Activated CD4-positive, CD25-positive, alpha-beta regulatory T cell treated with anti-CD3 and anti-CD28 coated beads, Interleukin-2, amount 50 U/mL, for 16 hours (primary cell): ENCODE results near the gene ST8SIA1.

ENCODE experiments used
- DNase-seq: peaks from one replicate; pipeline ENCODE4 v3.0.0-alpha.2; 2020; ENCODE audit warnings: low read depth, low spot score

Gene ST8SIA1

GRCh38 chr12:22283006-22283506, 51.5 kb downstream of the ST8SIA1 start:
- DNase-seq = no peak

- no peak for DNase-seq
Observed at GRCh38 chr12:22282283-22282682, 52.2 kb downstream of the ST8SIA1 start.

- DNase-seq = no peak
Observed at GRCh38 chr12:22276867-22277266, 57.6 kb downstream of the ST8SIA1 start.

- DNase-seq = no peak
Observed at GRCh38 chr12:22276313-22276712, 58.2 kb downstream of the ST8SIA1 start.

GRCh38 chr12:22275843-22276242, 58.7 kb downstream of the ST8SIA1 start:
- no peak for DNase-seq

- no peak for DNase-seq
Observed at GRCh38 chr12:22272335-22273151, 62.0 kb downstream of the ST8SIA1 start.

- DNase-seq = no peak
Observed at GRCh38 chr12:22271023-22271422, 63.5 kb downstream of the ST8SIA1 start.

GRCh38 chr12:22268973-22269372, 65.5 kb downstream of the ST8SIA1 start:
- DNase-seq = no peak

GRCh38 chr12:22268406-22268805, 66.1 kb downstream of the ST8SIA1 start:
- no peak for DNase-seq

GRCh38 chr12:22266101-22266500, 68.4 kb downstream of the ST8SIA1 start:
- no peak for DNase-seq

GRCh38 chr12:22264380-22264779, 70.1 kb downstream of the ST8SIA1 start:
- no peak for DNase-seq

GRCh38 chr12:22262309-22262708, 72.2 kb downstream of the ST8SIA1 start:
- no peak for DNase-seq

GRCh38 chr12:22257100-22257499, 77.4 kb downstream of the ST8SIA1 start:
- no peak for DNase-seq

GRCh38 chr12:22256605-22257004, 77.9 kb downstream of the ST8SIA1 start:
- DNase-seq = no peak

GRCh38 chr12:22256041-22256441, 78.5 kb downstream of the ST8SIA1 start:
- no peak for DNase-seq

GRCh38 chr12:22255097-22255496, 79.4 kb downstream of the ST8SIA1 start:
- no peak for DNase-seq

GRCh38 chr12:22254478-22254877, 80.0 kb downstream of the ST8SIA1 start:
- DNase-seq = no peak

- DNase-seq = no peak
Observed at GRCh38 chr12:22252057-22252456, 82.5 kb downstream of the ST8SIA1 start.

GRCh38 chr12:22250762-22251161, 83.7 kb downstream of the ST8SIA1 start:
- no peak for DNase-seq

GRCh38 chr12:22248571-22249115, 85.9 kb downstream of the ST8SIA1 start:
- DNase-seq = no peak

- no peak for DNase-seq
Observed at GRCh38 chr12:22248121-22248520, 86.4 kb downstream of the ST8SIA1 start.

GRCh38 chr12:22246217-22246846, 88.2 kb downstream of the ST8SIA1 start:
- DNase-seq = no peak

GRCh38 chr12:22242726-22243125, 91.8 kb downstream of the ST8SIA1 start:
- no peak for DNase-seq
